Stomach smooth muscle (tissue), 2 donors: Measurements from ENCODE around the gene KIF3C.
"Not testable (repeated sequence)": the region's sequence is repeated elsewhere in the genome, so short reads cannot be mapped to it uniquely, and the experiment has no call there.

Experiments
- H3K27ac ChIP-seq: one replicate; pipeline ENCODE4 v1.7.0; 2013; ENCODE audit warnings: mild to moderate bottlenecking, low read length, inconsistent platforms
- H3K27me3 ChIP-seq, 2 donors: one replicate each; pipeline ENCODE4 v1.7.0; 2013; ENCODE audit warnings: low read length in 2 of 2; ENCODE audit not compliant: insufficient read depth in 2 of 2, control insufficient read depth in 1 of 2
- H3K36me3 ChIP-seq, 2 donors: one replicate each; pipeline ENCODE4 v1.7.0; 2013; ENCODE audit warnings: low read length in 2 of 2; ENCODE audit not compliant: control insufficient read depth in 2 of 2, insufficient read depth in 2 of 2
- H3K4me1 ChIP-seq: one replicate; pipeline ENCODE4 v1.7.0; 2013; ENCODE audit warnings: low read length; ENCODE audit not compliant: control insufficient read depth, insufficient read depth
- H3K4me3 ChIP-seq, 2 donors: one replicate each; pipeline ENCODE4 v1.7.0; 2013; ENCODE audit warnings: low read length in 2 of 2
- H3K9ac ChIP-seq, 2 donors: one replicate each; pipeline ENCODE4 v1.7.0; 2013; ENCODE audit warnings: low read length in 2 of 2, mild to moderate bottlenecking in 1 of 2
- H3K9me3 ChIP-seq, 2 donors: one replicate each; pipeline ENCODE4 v1.7.0; 2013; ENCODE audit warnings: low read length in 2 of 2; ENCODE audit not compliant: control insufficient read depth in 2 of 2
- donor health status: healthy.
- donor health status: Pancreatic carcinoma.

KIF3C gene

GRCh38 chr2:25915944-25916772 is 66.1 kb downstream of the KIF3C start:
- not testable (repeated sequence) for H3K4me3 ChIP-seq, H3K36me3 ChIP-seq, H3K4me1 ChIP-seq, H3K9ac ChIP-seq, H3K9me3 ChIP-seq, H3K27ac ChIP-seq, H3K27me3 ChIP-seq

- H3K4me3 ChIP-seq, H3K27me3 ChIP-seq, H3K9ac ChIP-seq, H3K4me1 ChIP-seq, H3K36me3 ChIP-seq, H3K27ac ChIP-seq, H3K9me3 ChIP-seq: not testable (repeated sequence)
These were observed 66.9 kb downstream of the KIF3C start for GRCh38 chr2:25915411-25915810.

GRCh38 chr2:25913696-25913973 is 68.7 kb downstream of the KIF3C start:
- H3K27ac ChIP-seq, H3K9ac ChIP-seq, H3K36me3 ChIP-seq, H3K27me3 ChIP-seq, H3K4me3 ChIP-seq, H3K4me1 ChIP-seq, H3K9me3 ChIP-seq: not testable (repeated sequence)

- Histone ChIP-seq H3K9ac (no peak overlapping the region), H3K4me3 (no peak overlapping the region), H3K9me3 (no peaks in the 10 kb centered on the region), H3K27me3 (no peaks in the 10 kb centered on the region), H3K36me3 (no peaks in the 10 kb centered on the region), H3K4me1 (no peaks in the 10 kb centered on the region), H3K27ac (no peak overlapping the region)
These were observed 69.2 kb downstream of the KIF3C start for GRCh38 chr2:25912851-25913695.

- H3K9me3 ChIP-seq, H3K9ac ChIP-seq, H3K4me3 ChIP-seq, H3K27ac ChIP-seq, H3K4me1 ChIP-seq, H3K36me3 ChIP-seq, H3K27me3 ChIP-seq: not testable (repeated sequence)
These were observed 72.7 kb downstream of the KIF3C start for GRCh38 chr2:25909574-25909973.

GRCh38 chr2:25905126-25905525 is 77.2 kb downstream of the KIF3C start:
- H3K36me3 ChIP-seq: no peaks in the 10 kb centered on the region
- no peaks in the 10 kb centered on the region for H3K4me1 ChIP-seq
- H3K9ac ChIP-seq: no peak overlapping the region
- H3K9me3 ChIP-seq: no peaks in the 10 kb centered on the region
- no peak overlapping the region for H3K27ac ChIP-seq
- H3K4me3 ChIP-seq: no peak overlapping the region
- no peaks in the 10 kb centered on the region for H3K27me3 ChIP-seq

GRCh38 chr2:25903216-25903776 is 79.0 kb downstream of the KIF3C start:
- Histone ChIP-seq H3K9me3 (no peaks in the 10 kb centered on the region), H3K27me3 (no peaks in the 10 kb centered on the region), H3K4me3 (no peak overlapping the region), H3K4me1 (no peaks in the 10 kb centered on the region), H3K27ac (no peak overlapping the region), H3K9ac (no peak overlapping the region), H3K36me3 (no peaks in the 10 kb centered on the region)

- Histone ChIP-seq H3K9ac (no peak overlapping the region), H3K27ac (no peak overlapping the region), H3K27me3 (no peaks in the 10 kb centered on the region), H3K9me3 (no peaks in the 10 kb centered on the region), H3K4me1 (no peaks in the 10 kb centered on the region), H3K4me3 (no peak overlapping the region), H3K36me3 (no peaks in the 10 kb centered on the region)
These were observed 82.8 kb downstream of the KIF3C start for GRCh38 chr2:25899404-25899970.

GRCh38 chr2:25897506-25897905 is 84.8 kb downstream of the KIF3C start:
- Histone ChIP-seq H3K4me3 (no peak overlapping the region), H3K4me1 (no peaks in the 10 kb centered on the region), H3K27ac (no peak overlapping the region), H3K27me3 (no peaks in the 10 kb centered on the region), H3K9ac (no peak overlapping the region), H3K36me3 (no peaks in the 10 kb centered on the region), H3K9me3 (no peaks in the 10 kb centered on the region)

- H3K9ac ChIP-seq, H3K4me3 ChIP-seq, H3K27me3 ChIP-seq, H3K36me3 ChIP-seq, H3K27ac ChIP-seq, H3K4me1 ChIP-seq, H3K9me3 ChIP-seq: not testable (repeated sequence)
These were observed 86.0 kb downstream of the KIF3C start for GRCh38 chr2:25896308-25896707.
